Measurements from ENCODE around the gene FBN2.

DNA sequence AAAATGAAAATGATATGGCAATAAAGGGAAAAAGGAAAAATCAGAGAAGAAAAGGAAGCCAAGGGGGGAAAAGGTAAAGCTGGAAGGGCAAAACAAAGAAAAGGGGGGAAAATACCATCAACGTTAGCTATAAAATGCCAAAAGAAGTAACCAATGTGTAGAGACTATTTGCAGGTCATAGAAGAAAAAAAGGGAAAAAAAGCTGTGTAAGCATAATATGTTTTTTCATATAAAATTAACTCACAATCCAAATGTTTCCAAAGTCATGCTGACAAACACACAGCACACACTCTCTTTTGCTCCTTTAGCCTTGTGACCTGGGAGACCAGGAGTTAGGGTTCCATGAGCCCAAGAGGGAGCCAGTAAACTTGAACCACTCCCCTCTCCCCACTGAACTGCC, 18.2 kb downstream of the FBN2 start:
- TF ChIP-seq, protein P1, sequence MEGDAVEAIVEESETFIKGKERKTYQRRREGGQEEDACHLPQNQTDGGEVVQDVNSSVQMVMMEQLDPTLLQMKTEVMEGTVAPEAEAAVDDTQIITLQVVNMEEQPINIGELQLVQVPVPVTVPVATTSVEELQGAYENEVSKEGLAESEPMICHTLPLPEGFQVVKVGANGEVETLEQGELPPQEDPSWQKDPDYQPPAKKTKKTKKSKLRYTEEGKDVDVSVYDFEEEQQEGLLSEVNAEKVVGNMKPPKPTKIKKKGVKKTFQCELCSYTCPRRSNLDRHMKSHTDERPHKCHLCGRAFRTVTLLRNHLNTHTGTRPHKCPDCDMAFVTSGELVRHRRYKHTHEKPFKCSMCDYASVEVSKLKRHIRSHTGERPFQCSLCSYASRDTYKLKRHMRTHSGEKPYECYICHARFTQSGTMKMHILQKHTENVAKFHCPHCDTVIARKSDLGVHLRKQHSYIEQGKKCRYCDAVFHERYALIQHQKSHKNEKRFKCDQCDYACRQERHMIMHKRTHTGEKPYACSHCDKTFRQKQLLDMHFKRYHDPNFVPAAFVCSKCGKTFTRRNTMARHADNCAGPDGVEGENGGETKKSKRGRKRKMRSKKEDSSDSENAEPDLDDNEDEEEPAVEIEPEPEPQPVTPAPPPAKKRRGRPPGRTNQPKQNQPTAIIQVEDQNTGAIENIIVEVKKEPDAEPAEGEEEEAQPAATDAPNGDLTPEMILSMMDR (conservative IDR thresholded peaks at IDR 0.05), result no peak
- no peak for TF ChIP-seq ZFX (IDR thresholded peaks at IDR 0.05)

Data from C4-2B (cell line).